HG03378 (cell line): ENCODE results near the gene NXF1.

Source experiments
- ATAC-seq: cut with Tn5 transposase; IDR thresholded peaks from one replicate; pipeline ENCODE4 v1.9.1; 2021; ENCODE audit warnings: mild to moderate bottlenecking, moderate library complexity; ENCODE audit not compliant: unreplicated experiment

NXF1 gene

GRCh38 chr11:62747475-62748160 lies 57.6 kb downstream of the NXF1 start:
- no peak for ATAC-seq
